ENCODE results near the gene FBP2. TPM values are rescaled to one million over a fixed set of nuclear protein-coding genes. Genes with fewer than 3 reads are reported as not detected.

FBP2 gene
- total RNA-seq, 1 donor from 2014 or later = not detected

GRCh38 chr9:94611638-94612068, 18.0 kb upstream of the FBP2 start:
- CTCF ChIA-PET = no interaction called here
- no peak for DNase-seq
- Mint-ChIP-seq H3K36me3 (ENCODE audit: low read depth) (no peaks in the 10 kb centered on the region), H3K27me3 (peaks cover 43% of the 10 kb centered on the region), H3K4me3 (no peak overlapping the region), H3K27ac (no peak overlapping the region), H3K4me1 (no peaks in the 10 kb centered on the region), H3K9me3 (no peaks in the 10 kb centered on the region)
- POLR2A ChIA-PET = no interaction called here
- no peak for TF ChIP-seq CTCF (IDR thresholded peaks at IDR 0.05)
- intact Hi-C loops (cut with micrococcal nuclease) = no loop called here
- no peak for ATAC-seq (ENCODE audit: low read depth)

GRCh38 chr9:94610181-94610606, 16.6 kb upstream of the FBP2 start:
- ChIA-PET POLR2A (no interaction called here), CTCF (no interaction called here)
- DNase-seq (no peak), ATAC-seq (ENCODE audit: low read depth) (no peak)
- H3K9me3 Mint-ChIP-seq = no peaks in the 10 kb centered on the region
- H3K4me1 Mint-ChIP-seq = no peaks in the 10 kb centered on the region
- H3K27ac Mint-ChIP-seq = no peak overlapping the region
- peaks cover 55% of the 10 kb centered on the region for H3K27me3 Mint-ChIP-seq
- H3K4me3 Mint-ChIP-seq = no peak overlapping the region
- no peaks in the 10 kb centered on the region for H3K36me3 Mint-ChIP-seq (ENCODE audit: low read depth)
- intact Hi-C loops (cut with micrococcal nuclease) = no loop called here
- no peak for TF ChIP-seq CTCF (IDR thresholded peaks at IDR 0.05)

GRCh38 chr9:94607423-94607691, 13.7 kb upstream of the FBP2 start:
- POLR2A ChIA-PET = no interaction called here
- H3K9me3 Mint-ChIP-seq = no peaks in the 10 kb centered on the region
- H3K27ac Mint-ChIP-seq = no peak overlapping the region
- no peaks in the 10 kb centered on the region for H3K36me3 Mint-ChIP-seq (ENCODE audit: low read depth)
- H3K4me1 Mint-ChIP-seq = peaks cover 4% of the 10 kb centered on the region
- ATAC-seq (ENCODE audit: low read depth) = no peak
- DNase-seq = no peak
- CTCF ChIA-PET = no interaction called here
- H3K4me3 Mint-ChIP-seq = no peak overlapping the region
- H3K27me3 Mint-ChIP-seq = peaks cover 59% of the 10 kb centered on the region
- intact Hi-C loops (cut with micrococcal nuclease) = no loop called here
- TF ChIP-seq CTCF (IDR thresholded peaks at IDR 0.05) = no peak

GRCh38 chr9:94606646-94607422, 13.2 kb upstream of the FBP2 start:
- intact Hi-C loops (cut with micrococcal nuclease) = no loop called here
- no peak for TF ChIP-seq CTCF (IDR thresholded peaks at IDR 0.05)
- ChIA-PET CTCF (no interaction called here), POLR2A (no interaction called here)
- Mint-ChIP-seq H3K27me3 (peaks cover 54% of the 10 kb centered on the region), H3K4me3 (no peak overlapping the region), H3K9me3 (no peaks in the 10 kb centered on the region), H3K27ac (no peak overlapping the region), H3K36me3 (ENCODE audit: low read depth) (no peaks in the 10 kb centered on the region), H3K4me1 (peaks cover 4% of the 10 kb centered on the region)
- DNase-seq (no peak), ATAC-seq (ENCODE audit: low read depth) (no peak)

GRCh38 chr9:94603259-94604160, 9.9 kb upstream of the FBP2 start:
- H3K36me3 Mint-ChIP-seq (ENCODE audit: low read depth) = no peaks in the 10 kb centered on the region
- H3K4me3 Mint-ChIP-seq = no peak overlapping the region
- H3K27ac Mint-ChIP-seq = no peak overlapping the region
- H3K9me3 Mint-ChIP-seq = no peaks in the 10 kb centered on the region
- peak; percentile 33 for DNase-seq
- TF ChIP-seq CTCF (IDR thresholded peaks at IDR 0.05) = no peak
- ChIA-PET CTCF (no interaction called here), POLR2A (no interaction called here)
- H3K4me1 Mint-ChIP-seq = peaks cover 4% of the 10 kb centered on the region
- H3K27me3 Mint-ChIP-seq = peaks cover 33% of the 10 kb centered on the region
- intact Hi-C loops (cut with micrococcal nuclease) = loop anchor here (1.0 kb wide), 1 partner anchor 49 kb away; no protein-coding TSS in a partner anchor
- peak; percentile 64 for ATAC-seq (ENCODE audit: low read depth)

Data from activated B cell treated with CpG ODN at 0.5 μM for 24 hours (primary cell).